Astrocyte (in vitro differentiated cells and primary cell): ENCODE data around the gene BHLHA15. TPM values are rescaled to one million over a fixed set of nuclear protein-coding genes. Genes with fewer than 3 reads are reported as not detected.

Experiments
- DNase-seq: peaks from one replicate; pipeline ENCODE4 v3.0.0-alpha.2; 2010; ENCODE audit warnings: low read depth
- FAIRE-seq: peaks from 2 replicates; lab custom pipeline; 2011; peaks lifted over from hg19 to GRCh38; lab: Jason Lieb, UNC
- H2AFZ ChIP-seq: 2 replicates; pipeline ENCODE4 v1.6.0; 2012; ENCODE audit warnings: low read depth, low read length, inconsistent platforms
- H3K27ac ChIP-seq: 2 replicates; pipeline ENCODE4 v1.5.1; 2011; ENCODE audit warnings: low read depth, low read length, inconsistent platforms
- H3K27me3 ChIP-seq: 2 replicates; pipeline ENCODE4 v1.6.0; 2011; ENCODE audit warnings: low read length, inconsistent platforms; ENCODE audit not compliant: insufficient read depth
- H3K36me3 ChIP-seq: 2 replicates; pipeline ENCODE4 v1.5.1; 2011; ENCODE audit warnings: low read length, inconsistent platforms; ENCODE audit not compliant: insufficient read depth
- H3K4me1 ChIP-seq: 2 replicates; pipeline ENCODE4 v1.5.1; 2011; ENCODE audit warnings: low read length, inconsistent platforms; ENCODE audit not compliant: insufficient read depth
- H3K4me2 ChIP-seq: 2 replicates; pipeline ENCODE4 v1.6.0; 2012; ENCODE audit warnings: low read length, inconsistent platforms
- H3K4me3 ChIP-seq: 2 replicates; pipeline ENCODE4 v1.5.1; 2011; ENCODE audit warnings: low read depth, mild to moderate bottlenecking, low read length, inconsistent platforms; ENCODE audit not compliant: insufficient read depth
- H3K79me2 ChIP-seq: 2 replicates; pipeline ENCODE4 v1.6.0; 2012; ENCODE audit warnings: mild to moderate bottlenecking, low read length, inconsistent platforms; ENCODE audit not compliant: insufficient read depth
- H3K9ac ChIP-seq: 2 replicates; pipeline ENCODE4 v1.6.0; 2012; ENCODE audit warnings: mild to moderate bottlenecking, low read length, inconsistent platforms
- H3K9me3 ChIP-seq: 2 replicates; pipeline ENCODE4 v1.5.1; 2012; ENCODE audit warnings: low read depth, mild to moderate bottlenecking, low read length, inconsistent platforms; ENCODE audit not compliant: insufficient read depth
- H4K20me1 ChIP-seq: 2 replicates; pipeline ENCODE4 v1.6.0; 2012; ENCODE audit warnings: low read length, inconsistent platforms; ENCODE audit not compliant: insufficient read depth
- H3K27ac Mint-ChIP-seq: one replicate; pipeline ENCODE4 v1.8.0; 2021; ENCODE audit warnings: mild to moderate bottlenecking, mixed read lengths; ENCODE audit not compliant: unreplicated experiment
- H3K27me3 Mint-ChIP-seq: one replicate; pipeline ENCODE4 v1.8.0; 2021; ENCODE audit warnings: low read depth, mixed read lengths; ENCODE audit not compliant: unreplicated experiment
- H3K36me3 Mint-ChIP-seq: one replicate; pipeline ENCODE4 v1.8.0; 2021; ENCODE audit warnings: low read depth, mixed read lengths; ENCODE audit not compliant: unreplicated experiment
- H3K4me1 Mint-ChIP-seq: one replicate; pipeline ENCODE4 v1.8.0; 2021; ENCODE audit warnings: low read depth, mixed read lengths; ENCODE audit not compliant: unreplicated experiment
- H3K4me3 Mint-ChIP-seq: one replicate; pipeline ENCODE4 v1.8.0; 2021; ENCODE audit warnings: mild to moderate bottlenecking, moderate library complexity, mixed read lengths; ENCODE audit not compliant: unreplicated experiment
- H3K9me3 Mint-ChIP-seq: one replicate; pipeline ENCODE4 v1.8.0; 2021; ENCODE audit warnings: mild to moderate bottlenecking, mixed read lengths; ENCODE audit not compliant: unreplicated experiment
- EZH2 ChIP-seq: IDR thresholded peaks from 2 replicates; pipeline ENCODE4 v1.6.1; 2012; ENCODE audit warnings: mild to moderate bottlenecking, low read length, inconsistent platforms; ENCODE audit not compliant: insufficient read depth
- total RNA-seq: library from RNA; stranded (reverse); gene quantifications from 2 replicates; pipeline ENCODE4 v1.2.1, GENCODE V29; 2021
- TF ChIP-seq, protein P1 (sequence below): IDR thresholded peaks from 2 replicates; pipeline ENCODE4 v1.5.1; 2011; ENCODE audit warnings: low read depth, mild to moderate bottlenecking, inconsistent platforms, low read length, moderate library complexity; ENCODE audit not compliant: insufficient read depth

The BHLHA15 gene
- total RNA-seq, 1 donor from 2014 or later: 0.57 TPM

DNA sequence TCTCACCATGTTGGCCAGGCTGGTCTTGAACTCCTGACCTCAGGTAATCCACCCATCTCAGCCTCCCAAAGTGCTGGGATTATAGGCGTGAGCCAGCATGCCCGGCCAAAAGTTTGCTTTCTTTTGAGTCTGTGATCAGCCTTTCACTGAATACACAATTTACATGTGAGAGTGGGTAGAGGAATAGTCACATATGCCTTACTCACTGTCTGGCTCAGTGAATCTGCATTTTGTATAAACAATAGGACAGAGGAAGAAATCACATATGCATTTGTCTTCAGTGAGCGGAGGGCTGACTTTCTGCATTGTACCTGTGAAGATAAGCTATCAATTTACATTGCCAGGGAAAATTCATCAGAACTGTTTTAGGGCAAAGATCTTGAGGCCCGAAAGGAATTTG lies 43.3 kb downstream of the BHLHA15 start:
- peaks cover 6% of the 10 kb centered on the region for H3K36me3 Mint-ChIP-seq
- peaks cover 41% of the 10 kb centered on the region for H3K79me2 ChIP-seq
- H3K4me3 ChIP-seq: no peak overlapping the region
- DNase-seq (no peak), FAIRE-seq (no peak)
- peaks cover 5% of the 10 kb centered on the region for H3K4me1 ChIP-seq
- no peak overlapping the region for H3K27ac ChIP-seq
- H3K4me2 ChIP-seq: no peak overlapping the region
- peaks cover 12% of the 10 kb centered on the region for H3K4me1 Mint-ChIP-seq
- no peak overlapping the region for H3K4me3 Mint-ChIP-seq
- no peak overlapping the region for H3K9ac ChIP-seq
- TF ChIP-seq, protein P1, sequence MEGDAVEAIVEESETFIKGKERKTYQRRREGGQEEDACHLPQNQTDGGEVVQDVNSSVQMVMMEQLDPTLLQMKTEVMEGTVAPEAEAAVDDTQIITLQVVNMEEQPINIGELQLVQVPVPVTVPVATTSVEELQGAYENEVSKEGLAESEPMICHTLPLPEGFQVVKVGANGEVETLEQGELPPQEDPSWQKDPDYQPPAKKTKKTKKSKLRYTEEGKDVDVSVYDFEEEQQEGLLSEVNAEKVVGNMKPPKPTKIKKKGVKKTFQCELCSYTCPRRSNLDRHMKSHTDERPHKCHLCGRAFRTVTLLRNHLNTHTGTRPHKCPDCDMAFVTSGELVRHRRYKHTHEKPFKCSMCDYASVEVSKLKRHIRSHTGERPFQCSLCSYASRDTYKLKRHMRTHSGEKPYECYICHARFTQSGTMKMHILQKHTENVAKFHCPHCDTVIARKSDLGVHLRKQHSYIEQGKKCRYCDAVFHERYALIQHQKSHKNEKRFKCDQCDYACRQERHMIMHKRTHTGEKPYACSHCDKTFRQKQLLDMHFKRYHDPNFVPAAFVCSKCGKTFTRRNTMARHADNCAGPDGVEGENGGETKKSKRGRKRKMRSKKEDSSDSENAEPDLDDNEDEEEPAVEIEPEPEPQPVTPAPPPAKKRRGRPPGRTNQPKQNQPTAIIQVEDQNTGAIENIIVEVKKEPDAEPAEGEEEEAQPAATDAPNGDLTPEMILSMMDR: no peak
- no peak for TF ChIP-seq EZH2
- H3K9me3 Mint-ChIP-seq: no peaks in the 10 kb centered on the region
- peaks cover 2% of the 10 kb centered on the region for H3K27me3 Mint-ChIP-seq
- H4K20me1 ChIP-seq: no peaks in the 10 kb centered on the region
- no peaks in the 10 kb centered on the region for H3K9me3 ChIP-seq
- H2AFZ ChIP-seq: no peak overlapping the region
- H3K27ac Mint-ChIP-seq: no peak overlapping the region
- no peaks in the 10 kb centered on the region for H3K27me3 ChIP-seq
- no peaks in the 10 kb centered on the region for H3K36me3 ChIP-seq

DNA sequence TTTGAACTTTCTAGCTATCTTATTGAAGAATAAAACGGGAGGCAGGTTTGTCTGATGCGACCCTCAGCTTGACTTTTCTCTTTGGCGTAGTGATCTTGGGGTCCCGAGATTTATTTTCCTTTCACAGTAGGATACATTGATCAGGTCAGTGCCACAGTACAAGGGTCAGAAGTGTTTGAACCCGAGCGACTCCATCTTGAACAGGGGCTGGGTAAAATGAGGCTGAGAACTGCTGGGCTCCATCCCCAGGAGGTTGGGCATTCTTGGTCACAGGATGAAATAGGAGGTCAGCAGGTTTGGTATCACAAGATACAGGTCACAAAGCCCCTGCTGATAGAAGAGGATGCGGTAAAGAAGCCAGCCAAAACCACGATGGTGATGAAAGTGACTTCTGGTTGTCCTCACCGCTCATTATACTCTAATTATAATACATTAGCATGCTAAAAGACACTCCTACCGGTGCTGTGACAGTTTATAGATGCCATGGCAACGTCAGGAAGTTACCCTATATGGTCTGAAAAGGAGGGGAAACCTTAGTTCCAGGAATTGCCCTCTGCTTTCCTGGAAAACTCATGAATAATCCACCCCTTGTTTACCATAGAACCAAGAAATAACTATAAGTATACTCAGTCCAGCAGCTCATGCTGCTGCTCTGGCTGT lies 43.8 kb downstream of the BHLHA15 start:
- no peaks in the 10 kb centered on the region for H4K20me1 ChIP-seq
- H3K9me3 ChIP-seq: no peaks in the 10 kb centered on the region
- Mint-ChIP-seq H3K27me3 (peaks cover 2% of the 10 kb centered on the region), H3K9me3 (no peaks in the 10 kb centered on the region), H3K4me3 (no peak overlapping the region), H3K36me3 (peaks cover 6% of the 10 kb centered on the region), H3K27ac (peak overlapping the region; percentile 26), H3K4me1 (peaks cover 12% of the 10 kb centered on the region)
- H3K4me3 ChIP-seq: no peak overlapping the region
- H3K79me2 ChIP-seq: peaks cover 37% of the 10 kb centered on the region
- no peak overlapping the region for H2AFZ ChIP-seq
- DNase-seq (no peak), FAIRE-seq (no peak)
- TF ChIP-seq EZH2: no peak
- TF ChIP-seq, protein P1: no peak
- H3K4me1 ChIP-seq: peaks cover 5% of the 10 kb centered on the region
- no peaks in the 10 kb centered on the region for H3K27me3 ChIP-seq
- H3K27ac ChIP-seq: no peak overlapping the region
- no peaks in the 10 kb centered on the region for H3K36me3 ChIP-seq
- no peak overlapping the region for H3K9ac ChIP-seq
- no peak overlapping the region for H3K4me2 ChIP-seq

DNA sequence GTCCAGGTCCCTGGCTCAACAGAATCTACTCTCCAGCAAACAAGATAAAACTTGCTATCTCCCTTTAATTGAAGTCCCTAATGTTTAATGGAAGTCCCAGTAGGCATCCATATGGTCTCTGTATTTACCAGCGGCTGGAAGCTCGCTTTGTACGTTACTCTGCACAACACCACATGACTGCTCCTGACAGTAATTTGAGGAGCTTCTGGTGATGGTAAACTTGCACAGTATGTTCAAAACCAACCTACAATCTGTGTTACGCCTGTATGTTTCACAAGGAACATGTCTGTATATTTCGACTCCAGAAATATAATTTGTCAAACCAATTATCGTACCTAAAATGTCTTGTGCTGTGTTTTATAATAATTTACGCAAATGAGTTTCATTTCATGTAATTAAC lies 45.2 kb downstream of the BHLHA15 start:
- H4K20me1 ChIP-seq: no peaks in the 10 kb centered on the region
- H3K9me3 ChIP-seq: no peaks in the 10 kb centered on the region
- Mint-ChIP-seq H3K4me1 (peaks cover 5% of the 10 kb centered on the region), H3K4me3 (no peak overlapping the region), H3K27me3 (peaks cover 2% of the 10 kb centered on the region), H3K9me3 (no peaks in the 10 kb centered on the region), H3K27ac (no peak overlapping the region), H3K36me3 (peaks cover 6% of the 10 kb centered on the region)
- DNase-seq (no peak), FAIRE-seq (no peak)
- no peak overlapping the region for H3K9ac ChIP-seq
- H3K27ac ChIP-seq: no peak overlapping the region
- peaks cover 2% of the 10 kb centered on the region for H3K4me1 ChIP-seq
- no peak overlapping the region for H2AFZ ChIP-seq
- H3K27me3 ChIP-seq: no peaks in the 10 kb centered on the region
- H3K79me2 ChIP-seq: peaks cover 26% of the 10 kb centered on the region
- H3K4me2 ChIP-seq: no peak overlapping the region
- TF ChIP-seq, protein P1: no peak
- TF ChIP-seq EZH2: no peak
- no peak overlapping the region for H3K4me3 ChIP-seq
- no peaks in the 10 kb centered on the region for H3K36me3 ChIP-seq
